Stimulated activated naive CD4-positive, alpha-beta T cell treated with Interleukin-2 at 50 U/mL for 16 hours (primary cell): ENCODE results near the gene HHIPL2.
"Not testable (repeated sequence)": the region's sequence is repeated elsewhere in the genome, so short reads cannot be mapped to it uniquely, and the experiment has no call there.

Experiments used
- DNase-seq: peaks from one replicate; lab custom pipeline; 2025; lab: John Stamatoyannopoulos, UW

HHIPL2 gene

DNA sequence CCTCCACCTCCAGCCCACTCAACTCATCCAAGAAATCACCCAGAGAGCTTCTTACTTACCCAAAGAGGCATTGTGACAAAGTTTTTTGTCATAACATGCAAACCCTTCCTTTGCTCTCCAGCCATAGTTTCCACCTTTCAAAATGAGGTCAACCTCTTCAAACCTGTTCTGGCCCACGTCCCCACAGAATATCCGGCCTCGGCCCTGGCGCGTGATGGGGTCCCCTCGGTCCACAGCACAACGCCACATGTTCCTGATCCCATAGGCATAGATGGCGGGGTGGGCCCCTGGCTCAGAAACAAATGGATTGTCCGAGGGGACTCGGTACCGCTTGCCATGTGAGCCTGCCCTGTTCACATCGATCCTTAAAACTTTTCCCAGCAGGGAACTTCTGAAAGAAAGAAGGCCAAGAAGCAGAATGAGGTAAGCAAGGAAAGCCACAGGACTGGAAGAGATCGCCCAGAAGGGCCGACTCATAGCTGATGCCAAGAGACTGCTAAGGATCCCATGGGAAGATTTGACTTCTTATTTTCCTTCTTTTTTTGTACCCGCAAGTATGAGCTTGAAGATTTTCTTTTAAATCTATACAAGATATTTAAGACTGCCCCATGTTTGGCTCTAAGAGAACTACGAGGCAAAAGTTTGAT, 7.8 kb downstream of the HHIPL2 start:
- DNase-seq = no peak

- DNase-seq = no peak
Measured at GRCh38 chr1:222535455-222535854, 12.4 kb downstream of the HHIPL2 start.

GRCh38 chr1:222530852-222531251, 17.1 kb downstream of the HHIPL2 start:
- no peak for DNase-seq

- no peak for DNase-seq
Measured at GRCh38 chr1:222529916-222530315, 18.0 kb downstream of the HHIPL2 start.

- no peak for DNase-seq
Measured at GRCh38 chr1:222529181-222529580, 18.7 kb downstream of the HHIPL2 start.

GRCh38 chr1:222525951-222526350, 22.0 kb downstream of the HHIPL2 start:
- DNase-seq = no peak

DNA sequence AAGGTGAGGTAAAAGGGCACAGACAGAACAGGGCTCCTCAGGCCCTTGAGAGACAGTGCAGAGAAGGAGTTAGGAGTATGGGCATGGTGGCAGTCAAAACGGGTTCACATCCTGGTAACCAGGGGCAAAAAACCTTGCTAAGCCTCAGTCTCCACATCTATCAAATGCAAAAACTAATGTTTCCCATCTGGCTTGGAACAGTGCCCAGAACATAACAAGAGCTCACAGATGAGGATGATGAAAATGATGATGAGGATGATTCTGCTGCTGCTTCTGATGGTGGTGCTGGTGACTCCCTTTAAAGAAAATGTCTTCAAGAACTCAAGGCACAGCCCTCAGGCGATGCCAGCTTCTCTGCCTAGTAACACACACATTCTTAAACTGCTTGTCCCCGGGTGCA, 24.1 kb downstream of the HHIPL2 start:
- no peak for DNase-seq

DNA sequence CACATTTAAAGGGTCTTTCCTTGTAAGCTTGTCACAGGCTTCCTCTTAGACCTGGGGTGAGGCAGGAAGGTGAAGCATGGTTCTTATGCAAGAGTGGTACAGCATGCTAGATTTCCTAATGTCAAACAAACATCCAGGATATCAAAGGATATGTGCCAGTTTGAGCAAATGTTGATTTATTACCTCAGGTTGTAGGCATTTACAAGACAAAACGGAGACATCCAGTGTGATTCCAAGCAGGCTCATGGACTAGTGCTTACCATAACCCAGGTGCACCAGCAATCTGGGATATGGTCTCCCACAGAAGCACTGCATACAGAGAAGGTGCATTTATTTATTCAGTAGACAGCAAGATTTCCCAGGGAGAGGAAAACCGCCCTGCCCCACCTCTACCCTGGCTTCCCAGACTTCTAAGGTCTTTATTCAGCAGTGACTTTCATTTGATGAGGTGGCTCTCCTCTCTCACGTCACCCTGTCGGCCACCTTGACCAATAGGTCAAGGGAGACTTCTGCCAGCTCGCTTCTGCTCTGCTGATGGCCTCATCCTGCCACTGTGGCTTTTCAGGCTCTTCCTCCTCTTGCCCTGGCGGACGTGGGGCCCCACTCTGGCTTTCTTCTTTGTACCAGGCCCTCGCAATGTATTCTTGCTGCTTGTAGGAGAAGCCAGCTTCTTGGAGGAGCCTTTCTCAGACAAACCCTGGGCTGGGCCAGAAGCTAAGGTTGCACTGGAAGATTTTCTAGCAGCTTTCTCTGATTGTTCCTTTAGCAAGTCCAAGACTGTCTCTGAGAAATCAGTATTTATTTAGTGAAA, 25.6 kb downstream of the HHIPL2 start:
- DNase-seq = no peak

DNA sequence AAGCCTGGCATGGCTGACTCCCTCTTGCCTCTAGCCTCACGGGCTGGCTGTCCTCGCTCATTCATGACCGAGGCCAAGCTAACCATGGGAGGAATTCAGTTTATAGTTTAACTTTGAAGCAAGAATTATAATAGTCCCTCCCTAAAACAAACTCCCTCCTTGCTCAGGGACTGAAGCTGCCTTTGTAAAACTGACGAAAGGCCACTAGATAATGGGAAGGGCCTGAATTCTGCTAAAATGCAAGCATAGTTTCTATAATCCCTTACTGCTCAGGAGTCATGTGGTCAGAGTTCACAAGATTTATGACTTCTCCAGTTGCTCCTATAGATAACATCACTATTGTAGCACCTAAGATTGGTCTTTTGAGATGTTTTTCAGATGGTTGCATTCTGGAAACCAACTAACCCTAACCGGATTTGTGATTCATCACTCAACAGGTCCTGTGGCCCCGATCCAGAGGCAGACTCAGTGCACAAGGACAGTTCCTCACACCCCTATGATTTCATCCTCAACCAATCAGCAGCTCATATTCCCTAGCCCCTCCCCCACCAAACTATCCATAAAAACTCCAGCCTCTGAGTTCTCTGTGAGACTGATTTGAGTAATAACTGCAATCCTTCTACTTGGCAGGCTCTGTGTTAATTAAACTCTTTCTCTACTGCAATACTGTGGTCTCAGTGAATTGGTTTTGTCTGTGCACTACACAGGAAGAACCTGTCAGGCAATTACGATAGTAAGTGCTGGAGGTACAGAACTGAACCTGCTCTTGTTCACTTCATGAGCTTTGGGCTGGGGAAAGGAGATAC, 26.4 kb downstream of the HHIPL2 start:
- no peak for DNase-seq

DNA sequence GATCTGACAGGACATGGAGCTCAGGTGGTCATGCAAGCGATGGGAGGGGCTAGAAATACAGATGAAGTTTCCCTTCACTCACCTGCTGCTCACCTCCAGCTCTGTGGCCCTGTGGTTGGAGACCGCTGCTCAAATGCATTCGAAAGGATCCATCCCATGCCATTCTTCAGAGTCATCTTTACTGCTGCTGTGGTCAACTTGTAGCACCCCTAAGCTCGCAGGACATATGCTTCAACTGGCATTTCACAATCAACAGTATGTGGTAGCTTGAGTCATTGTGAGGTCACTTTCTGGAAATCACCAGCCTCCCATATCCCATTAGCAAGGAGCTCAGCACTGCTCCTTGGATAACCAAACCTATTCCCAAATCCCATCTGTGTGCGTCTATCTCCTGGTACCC, 58.4 kb downstream of the HHIPL2 start:
- DNase-seq = not testable (repeated sequence)

- DNase-seq = not testable (repeated sequence)
Measured at GRCh38 chr1:222487774-222488173, 60.1 kb downstream of the HHIPL2 start.

- DNase-seq = not testable (repeated sequence)
Measured at GRCh38 chr1:222484005-222484404, 63.9 kb downstream of the HHIPL2 start.

- not testable (repeated sequence) for DNase-seq
Measured at GRCh38 chr1:222479567-222479966, 68.3 kb downstream of the HHIPL2 start.

- not testable (repeated sequence) for DNase-seq
Measured at GRCh38 chr1:222476436-222476835, 71.5 kb downstream of the HHIPL2 start.

DNA sequence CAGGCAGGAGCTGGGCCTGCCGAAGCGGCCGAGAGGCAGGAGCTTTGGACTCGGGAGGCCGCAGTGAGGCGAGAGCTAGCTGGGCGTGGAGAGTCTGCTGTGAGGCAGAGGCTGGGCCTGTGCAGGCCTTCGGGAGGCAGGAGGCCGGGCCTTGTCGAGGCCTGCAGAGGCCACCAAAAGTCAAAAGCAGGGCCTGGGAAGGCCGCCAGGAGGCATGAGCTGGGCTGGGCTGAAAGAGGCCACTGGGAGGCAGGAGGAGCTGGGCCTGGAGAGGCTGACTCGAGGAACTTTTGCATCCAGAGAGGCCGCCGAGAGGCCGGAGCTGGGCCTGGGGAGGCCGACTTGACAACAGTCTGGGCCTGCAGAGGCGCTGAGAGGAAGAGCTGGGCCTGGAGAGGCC, 74.2 kb downstream of the HHIPL2 start:
- not testable (repeated sequence) for DNase-seq

DNA sequence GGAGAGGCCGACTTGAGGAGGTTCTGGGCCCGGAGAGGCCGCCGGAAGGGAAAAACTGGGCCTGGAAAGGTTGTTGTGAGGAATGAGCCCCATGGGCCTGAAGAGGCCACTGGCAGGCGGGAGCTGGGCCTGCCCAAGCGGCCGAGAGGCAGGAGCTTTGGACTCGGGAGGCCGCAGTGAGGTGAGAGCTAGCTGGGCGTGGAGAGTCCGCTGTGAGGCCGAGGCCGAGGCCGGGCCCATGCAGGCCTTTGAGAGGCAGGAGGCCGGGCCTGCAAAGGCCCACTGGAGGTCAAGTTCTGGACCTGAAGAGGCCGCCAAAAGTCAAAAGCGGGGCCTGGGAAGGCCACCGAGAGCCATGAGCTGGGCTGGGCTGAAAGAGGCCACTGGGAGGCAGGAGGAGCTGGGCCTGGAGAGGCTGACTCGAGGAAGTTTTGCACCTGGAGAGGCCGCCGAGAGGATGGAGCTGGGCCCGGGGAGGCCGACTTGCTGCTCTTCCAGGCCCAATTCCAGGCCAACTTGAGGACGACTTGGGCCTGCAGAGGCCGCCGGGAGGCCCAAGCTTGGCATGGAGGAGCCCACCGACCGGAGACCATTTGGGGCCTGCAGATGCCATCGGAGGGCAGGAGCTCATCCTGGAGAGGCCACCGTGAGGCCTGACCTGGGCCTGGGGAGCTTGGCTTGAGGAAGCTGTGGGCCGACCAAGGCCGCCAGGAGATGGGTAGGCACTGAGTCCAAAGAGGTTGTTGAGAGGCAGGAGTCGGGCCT, 74.9 kb downstream of the HHIPL2 start:
- DNase-seq = not testable (repeated sequence)
